ENCODE results near the gene FNIP2. TPM values are rescaled to one million over a fixed set of nuclear protein-coding genes. Genes with fewer than 3 reads are reported as not detected.

FNIP2 gene
- total and polyA plus RNA-seq, 3 donors from 2014 or later = 23.5 to 28.4 (median 25.0) TPM

- intact Hi-C loops (cut with DNase I; ENCODE audit: low total_unique reads) = loop anchor here (5.0 kb wide), 1 partner anchor 124 kb away; no protein-coding TSS in a partner anchor
- H3K4me1 ChIP-seq = no peaks in the 10 kb centered on the region
- no peak for DNase-seq
These were observed 82.2 kb downstream of the FNIP2 start for GRCh38 chr4:158850800-158851644.

GRCh38 chr4:158854236-158854635 lies 85.4 kb downstream of the FNIP2 start:
- no peaks in the 10 kb centered on the region for H3K9me3 ChIP-seq
- WGBS, 2 donors = 94 to 95% methylated on average over 6 of the region's 6 CpGs
- no peaks in the 10 kb centered on the region for H3K27me3 ChIP-seq
- TF ChIP-seq CTCF (IDR thresholded peaks at IDR 0.05) (no peak), POLR2A (IDR thresholded peaks at IDR 0.05) (no peak)
- intact Hi-C loops (cut with DNase I; ENCODE audit: low total_unique reads) = loop anchor here (5.0 kb wide), 1 partner anchor 127 kb away; no protein-coding TSS in a partner anchor
- no peak overlapping the region for H3K4me3 ChIP-seq
- H3K4me1 ChIP-seq = no peaks in the 10 kb centered on the region
- no peak for DNase-seq
- H3K36me3 ChIP-seq (ENCODE audit: low read depth, missing control alignments) = no peaks in the 10 kb centered on the region
- no peak overlapping the region for H3K27ac ChIP-seq

More at GRCh38 chr4:158850800-158851644, 82.2 kb downstream of the FNIP2 start:
- Histone ChIP-seq H3K27ac (no peak overlapping the region), H3K36me3 (ENCODE audit: low read depth, missing control alignments) (no peaks in the 10 kb centered on the region), H3K27me3 (no peaks in the 10 kb centered on the region), H3K9me3 (no peaks in the 10 kb centered on the region), H3K4me3 (no peak overlapping the region)
- TF ChIP-seq CTCF (IDR thresholded peaks at IDR 0.05) (peak; percentile 42 to 79 (median 48)), POLR2A (IDR thresholded peaks at IDR 0.05) (no peak)
- WGBS, 2 donors = 72 to 74% methylated on average over 7 of the region's 7 CpGs

- Histone ChIP-seq H3K27ac (no peak overlapping the region), H3K4me1 (no peaks in the 10 kb centered on the region), H3K9me3 (no peaks in the 10 kb centered on the region), H3K36me3 (ENCODE audit: low read depth, missing control alignments) (no peaks in the 10 kb centered on the region), H3K4me3 (no peak overlapping the region), H3K27me3 (no peaks in the 10 kb centered on the region)
- WGBS, 2 donors = 86 to 88% methylated on average over 2 of the region's 2 CpGs
- DNase-seq = no peak
- intact Hi-C loops (cut with DNase I; ENCODE audit: low total_unique reads) = no loop called here
- peak; percentile 10 to 43 (median 25) for TF ChIP-seq CTCF (IDR thresholded peaks at IDR 0.05)
- no peak for TF ChIP-seq POLR2A (IDR thresholded peaks at IDR 0.05)
These were observed 88.0 kb downstream of the FNIP2 start for GRCh38 chr4:158856852-158857251.

GRCh38 chr4:158857951-158858350 lies 89.1 kb downstream of the FNIP2 start:
- intact Hi-C loops (cut with DNase I; ENCODE audit: low total_unique reads) = no loop called here
- Histone ChIP-seq H3K9me3 (no peaks in the 10 kb centered on the region), H3K27ac (no peak overlapping the region), H3K36me3 (ENCODE audit: low read depth, missing control alignments) (no peaks in the 10 kb centered on the region), H3K27me3 (no peaks in the 10 kb centered on the region), H3K4me1 (no peaks in the 10 kb centered on the region), H3K4me3 (no peak overlapping the region)
- DNase-seq = no peak
- TF ChIP-seq CTCF (IDR thresholded peaks at IDR 0.05) (no peak), POLR2A (IDR thresholded peaks at IDR 0.05) (no peak)
- 89 to 93% methylated on average over 1 of the region's 1 CpG for WGBS, 2 donors

All from testis (tissue), 3 donors.